ENCODE data around the gene DISC1. TPM values are rescaled to one million over a fixed set of nuclear protein-coding genes. Genes with fewer than 3 reads are reported as not detected.

DISC1 gene
- total and polyA plus RNA-seq, 2 donors (not counting 1 experiment from before 2014, with no cell fraction given) = 2.7 to 4.3 TPM

GRCh38 chr1:232057217-232057895, 430.8 kb downstream of the DISC1 start:
- Histone ChIP-seq H3K4me3 (ENCODE audit: control extremely low read depth in 1 of 5, extremely low read depth in 1 of 5, insufficient read depth in 1 of 5, low read depth in 2 of 5, low read length in 4 of 5) (no peak overlapping the region), H3K4me2 (replicated peaks; ENCODE audit: low read depth, low read length, poor library complexity, severe bottlenecking) (no peak overlapping the region), H3K27ac (ENCODE audit: low read length in 2 of 2) (no peak overlapping the region), H3K79me2 (ENCODE audit: control insufficient read depth, insufficient read depth, low read length) (no peaks in the 10 kb centered on the region), H2AFZ (ENCODE audit: insufficient read depth, low read depth, low read length, poor library complexity, severe bottlenecking) (no peak overlapping the region), H3K27me3 (replicated peaks in 1 of 4; ENCODE audit: control extremely low read depth in 1 of 4, control insufficient read depth in 3 of 4, insufficient read depth in 4 of 4, low read length in 3 of 4) (no peaks in the 10 kb centered on the region), H4K20me1 (ENCODE audit: control insufficient read depth, insufficient read depth, low read length, poor library complexity, severe bottlenecking) (no peaks in the 10 kb centered on the region), H3K36me3 (replicated peaks in 1 of 2; ENCODE audit: control extremely low read depth in 1 of 2, control insufficient read depth in 1 of 2, extremely low read depth in 1 of 2, insufficient read depth in 2 of 2, low read length in 1 of 2) (no peaks in the 10 kb centered on the region), H3K4me1 (ENCODE audit: control insufficient read depth in 2 of 2, insufficient read depth in 2 of 2, low read length in 2 of 2) (no peaks in the 10 kb centered on the region), H3K9me3 (ENCODE audit: control extremely low read depth in 1 of 3, control insufficient read depth in 2 of 3, insufficient read depth in 1 of 3, low read length in 2 of 3) (no peaks in the 10 kb centered on the region), H3K9ac (ENCODE audit: low read length) (no peak overlapping the region)
- no peaks in the 10 kb centered on the region for H3K27me3 Mint-ChIP-seq
- H3K27ac Mint-ChIP-seq = no peak overlapping the region
- H3K4me1 Mint-ChIP-seq = no peaks in the 10 kb centered on the region
- no peak for DNase-seq
- ChIA-PET CTCF (no interaction called here), POLR2A (no interaction called here)
- no peak overlapping the region for H3K4me3 Mint-ChIP-seq
- intact Hi-C loops (cut with micrococcal nuclease) = no loop called here
- no peak for ATAC-seq (ENCODE audit: low read depth)
- H3K9me3 Mint-ChIP-seq (ENCODE audit: insufficient read depth) = peaks cover 5% of the 10 kb centered on the region
- no peak for TF ChIP-seq CTCF (IDR thresholded peaks at IDR 0.05)
- TF ChIP-seq EZH2 (IDR thresholded peaks at IDR 0.05; ENCODE audit: borderline replicate concordance, insufficient read depth, low read depth, low read length, poor library complexity, severe bottlenecking) = no peak
- 87% methylated on average over 5 of the region's 10 CpGs for WGBS (ENCODE audit: insufficient coverage)

GRCh38 chr1:232057896-232058274, 431.3 kb downstream of the DISC1 start:
- ChIA-PET POLR2A (no interaction called here), CTCF (no interaction called here)
- H3K9me3 ChIP-seq (ENCODE audit: control extremely low read depth in 1 of 3, control insufficient read depth in 2 of 3, insufficient read depth in 1 of 3, low read length in 2 of 3) = no peaks in the 10 kb centered on the region
- ATAC-seq (ENCODE audit: low read depth) (no peak), DNase-seq (no peak)
- Mint-ChIP-seq H3K27ac (no peak overlapping the region), H3K9me3 (ENCODE audit: insufficient read depth) (peaks cover 3% of the 10 kb centered on the region), H3K27me3 (no peaks in the 10 kb centered on the region), H3K4me3 (no peak overlapping the region), H3K4me1 (no peaks in the 10 kb centered on the region)
- no peak overlapping the region for H3K27ac ChIP-seq (ENCODE audit: low read length in 2 of 2)
- no peaks in the 10 kb centered on the region for H4K20me1 ChIP-seq (ENCODE audit: control insufficient read depth, insufficient read depth, low read length, poor library complexity, severe bottlenecking)
- no peaks in the 10 kb centered on the region for H3K36me3 ChIP-seq (replicated peaks in 1 of 2; ENCODE audit: control extremely low read depth in 1 of 2, control insufficient read depth in 1 of 2, extremely low read depth in 1 of 2, insufficient read depth in 2 of 2, low read length in 1 of 2)
- H3K27me3 ChIP-seq (replicated peaks in 1 of 4; ENCODE audit: control extremely low read depth in 1 of 4, control insufficient read depth in 3 of 4, insufficient read depth in 4 of 4, low read length in 3 of 4) = no peaks in the 10 kb centered on the region
- no peak overlapping the region for H2AFZ ChIP-seq (ENCODE audit: insufficient read depth, low read depth, low read length, poor library complexity, severe bottlenecking)
- 83% methylated on average over 1 of the region's 1 CpG for WGBS (ENCODE audit: insufficient coverage)
- H3K79me2 ChIP-seq (ENCODE audit: control insufficient read depth, insufficient read depth, low read length) = no peaks in the 10 kb centered on the region
- no peak for TF ChIP-seq CTCF (IDR thresholded peaks at IDR 0.05)
- no peak for TF ChIP-seq EZH2 (IDR thresholded peaks at IDR 0.05; ENCODE audit: borderline replicate concordance, insufficient read depth, low read depth, low read length, poor library complexity, severe bottlenecking)
- H3K9ac ChIP-seq (ENCODE audit: low read length) = no peak overlapping the region
- H3K4me1 ChIP-seq (ENCODE audit: control insufficient read depth in 2 of 2, insufficient read depth in 2 of 2, low read length in 2 of 2) = no peaks in the 10 kb centered on the region
- H3K4me3 ChIP-seq (ENCODE audit: control extremely low read depth in 1 of 5, extremely low read depth in 1 of 5, insufficient read depth in 1 of 5, low read depth in 2 of 5, low read length in 4 of 5) = no peak overlapping the region
- no peak overlapping the region for H3K4me2 ChIP-seq (replicated peaks; ENCODE audit: low read depth, low read length, poor library complexity, severe bottlenecking)
- intact Hi-C loops (cut with micrococcal nuclease) = no loop called here
